ENCODE data around the gene CFAP119. TPM values are rescaled to one million over a fixed set of nuclear protein-coding genes. Genes with fewer than 3 reads are reported as not detected.

The CFAP119 gene
- polyA plus RNA-seq, 1 donor (not counting 4 experiments of a cell fraction or from before 2014, with no cell fraction given) = 3.0 TPM

- Histone ChIP-seq H3K79me2 (ENCODE audit: control insufficient read depth, insufficient read depth, low read length) (no peaks in the 10 kb centered on the region), H3K9me3 (ENCODE audit: control insufficient read depth, low read depth, low read length) (no peaks in the 10 kb centered on the region), H2AFZ (ENCODE audit: control insufficient read depth, low read length) (no peak overlapping the region), H3K4me3 (ENCODE audit: control insufficient read depth in 2 of 3, extremely low read depth in 1 of 3, insufficient read depth in 2 of 3, low read depth in 1 of 3, low read length in 3 of 3) (no peak overlapping the region), H3K27ac (ENCODE audit: control insufficient read depth, insufficient read depth, low read length) (no peak overlapping the region), H3K9ac (ENCODE audit: control insufficient read depth, extremely low read depth, insufficient read depth, low read length) (no peak overlapping the region), H3K4me1 (ENCODE audit: control insufficient read depth, extremely low read depth, insufficient read depth, low read length) (no peaks in the 10 kb centered on the region), H3K27me3 (ENCODE audit: control insufficient read depth, extremely low read depth, insufficient read depth, low read length) (no peaks in the 10 kb centered on the region), H4K20me1 (ENCODE audit: control insufficient read depth, extremely low read depth, insufficient read depth, low read length) (no peaks in the 10 kb centered on the region), H3K4me2 (ENCODE audit: control insufficient read depth, extremely low read depth, insufficient read depth, low read depth, low read length) (no peak overlapping the region), H3K9me1 (ENCODE audit: control insufficient read depth, extremely low read depth, insufficient read depth, low read length) (no peaks in the 10 kb centered on the region), H3K36me3 (ENCODE audit: control insufficient read depth in 2 of 2, extremely low read depth in 1 of 2, insufficient read depth in 2 of 2, low read length in 2 of 2) (no peaks in the 10 kb centered on the region)
- TF ChIP-seq EZH2 (IDR thresholded peaks at IDR 0.05; ENCODE audit: low read length) (no peak), CTCF (optimal IDR thresholded peaks at IDR 0.05 in 1 of 3, IDR thresholded peaks at IDR 0.05 in 1 of 3, conservative IDR thresholded peaks at IDR 0.05 in 1 of 3; ENCODE audit: extremely low read depth in 1 of 3, insufficient read depth in 2 of 3, low read length in 3 of 3) (no peak)
- dilution Hi-C loops (cut with MboI; ENCODE audit: extremely low pct_ligation_motif_present, low sequenced_read_pairs) = loop anchor here (25.0 kb wide), 1 partner anchor 94 kb away; the partner anchor contains the start of genes BCL7C and CTF1
- DNase-seq (ENCODE audit: low read depth, low spot score) = no peak
- no peak for FAIRE-seq
These were observed 31.7 kb upstream of the CFAP119 start for GRCh38 chr16:30793508-30794069.

GRCh38 chr16:30787613-30788378 lies 25.9 kb upstream of the CFAP119 start:
- peaks cover 20% of the 10 kb centered on the region for H3K79me2 ChIP-seq (ENCODE audit: control insufficient read depth, insufficient read depth, low read length)
- H3K36me3 ChIP-seq (ENCODE audit: control insufficient read depth in 2 of 2, extremely low read depth in 1 of 2, insufficient read depth in 2 of 2, low read length in 2 of 2) = peaks cover 5 to 8% of the 10 kb centered on the region in 2 experiments
- no peaks in the 10 kb centered on the region for H3K9me1 ChIP-seq (ENCODE audit: control insufficient read depth, extremely low read depth, insufficient read depth, low read length)
- H3K4me3 ChIP-seq (ENCODE audit: control insufficient read depth in 2 of 3, extremely low read depth in 1 of 3, insufficient read depth in 2 of 3, low read depth in 1 of 3, low read length in 3 of 3) = peak overlapping the region; percentile 85 to 91 (median 86)
- peak overlapping the region; percentile 88 for H3K9ac ChIP-seq (ENCODE audit: control insufficient read depth, extremely low read depth, insufficient read depth, low read length)
- H3K4me1 ChIP-seq (ENCODE audit: control insufficient read depth, extremely low read depth, insufficient read depth, low read length) = peaks cover 10% of the 10 kb centered on the region
- H3K27me3 ChIP-seq (ENCODE audit: control insufficient read depth, extremely low read depth, insufficient read depth, low read length) = no peaks in the 10 kb centered on the region
- no peak for TF ChIP-seq EZH2 (IDR thresholded peaks at IDR 0.05; ENCODE audit: low read length)
- TF ChIP-seq CTCF (optimal IDR thresholded peaks at IDR 0.05 in 1 of 3, IDR thresholded peaks at IDR 0.05 in 1 of 3, conservative IDR thresholded peaks at IDR 0.05 in 1 of 3; ENCODE audit: extremely low read depth in 1 of 3, insufficient read depth in 2 of 3, low read length in 3 of 3) = no peak
- no peak overlapping the region for H3K27ac ChIP-seq (ENCODE audit: control insufficient read depth, insufficient read depth, low read length)
- DNase-seq (ENCODE audit: low read depth, low spot score) (no peak), FAIRE-seq (no peak)
- H3K4me2 ChIP-seq (ENCODE audit: control insufficient read depth, extremely low read depth, insufficient read depth, low read depth, low read length) = peak overlapping the region; percentile 91
- dilution Hi-C loops (cut with MboI; ENCODE audit: extremely low pct_ligation_motif_present, low sequenced_read_pairs) = loop anchor here (25.0 kb wide), 1 partner anchor 100 kb away; the partner anchor contains the start of genes BCL7C and CTF1
- no peaks in the 10 kb centered on the region for H4K20me1 ChIP-seq (ENCODE audit: control insufficient read depth, extremely low read depth, insufficient read depth, low read length)
- no peaks in the 10 kb centered on the region for H3K9me3 ChIP-seq (ENCODE audit: control insufficient read depth, low read depth, low read length)
- H2AFZ ChIP-seq (ENCODE audit: control insufficient read depth, low read length) = peak overlapping the region; percentile 96
